ENCODE data around the gene PLPP6.
A peak's percentile ranks its signal among the peaks of the same experiment; 100 is the strongest.

The PLPP6 gene

GRCh38 chr9:4662108-4662988 lies at the start of gene PLPP6:
PLPP6 (plus strand) TSS chr9:4662294; CDS start chr9:4662376, 82 bp downstream.
- H3K36me3 Mint-ChIP-seq (ENCODE audit: insufficient read depth): peaks cover 21% of the 10 kb centered on the region
- peaks cover 63% of the 10 kb centered on the region for H3K4me1 Mint-ChIP-seq
- peak; percentile 55 to 57 for DNase-seq (ENCODE audit: low spot score in 2 of 2)
- peak within 1 kb of the TSS; percentile 97 for H3K27ac Mint-ChIP-seq (ENCODE audit: low read depth)
- no peaks in the 10 kb centered on the region for H3K9me3 Mint-ChIP-seq
- ATAC-seq (replicated peaks; ENCODE audit: extremely low read depth, poor library complexity, severe bottlenecking): peak; percentile 65
- H3K4me3 Mint-ChIP-seq: peak within 1 kb of the TSS; percentile 90
- H3K27me3 Mint-ChIP-seq: no peaks in the 10 kb centered on the region

GRCh38 chr9:4614627-4615026 lies 47.5 kb upstream of the PLPP6 start:
- Mint-ChIP-seq H3K4me1 (peaks cover 11% of the 10 kb centered on the region), H3K27me3 (no peaks in the 10 kb centered on the region), H3K4me3 (no peak overlapping the region), H3K9me3 (peaks cover 5% of the 10 kb centered on the region), H3K27ac (ENCODE audit: low read depth) (no peak overlapping the region), H3K36me3 (ENCODE audit: insufficient read depth) (peaks cover 2% of the 10 kb centered on the region)
- ATAC-seq (replicated peaks; ENCODE audit: extremely low read depth, poor library complexity, severe bottlenecking) (no peak), DNase-seq (ENCODE audit: low spot score in 2 of 2) (no peak)

GRCh38 chr9:4615251-4615650 lies 46.8 kb upstream of the PLPP6 start:
- H3K4me3 Mint-ChIP-seq: no peak overlapping the region

GRCh38 chr9:4615778-4616177 lies 46.3 kb upstream of the PLPP6 start:
- no peak for ATAC-seq (replicated peaks; ENCODE audit: extremely low read depth, poor library complexity, severe bottlenecking)
- H3K4me1 Mint-ChIP-seq: peaks cover 23% of the 10 kb centered on the region
- DNase-seq (ENCODE audit: low spot score in 2 of 2): no peak
- peaks cover 2% of the 10 kb centered on the region for H3K36me3 Mint-ChIP-seq (ENCODE audit: insufficient read depth)
- H3K4me3 Mint-ChIP-seq: no peak overlapping the region
- peaks cover 5% of the 10 kb centered on the region for H3K9me3 Mint-ChIP-seq
- no peak overlapping the region for H3K27ac Mint-ChIP-seq (ENCODE audit: low read depth)
- no peaks in the 10 kb centered on the region for H3K27me3 Mint-ChIP-seq

More at GRCh38 chr9:4615251-4615650, 46.8 kb upstream of the PLPP6 start:
- ATAC-seq (replicated peaks; ENCODE audit: extremely low read depth, poor library complexity, severe bottlenecking): no peak
- Mint-ChIP-seq H3K27ac (ENCODE audit: low read depth) (peak overlapping the region; percentile 27), H3K36me3 (ENCODE audit: insufficient read depth) (peaks cover 2% of the 10 kb centered on the region), H3K27me3 (no peaks in the 10 kb centered on the region), H3K9me3 (peaks cover 5% of the 10 kb centered on the region), H3K4me1 (peaks cover 18% of the 10 kb centered on the region)
- DNase-seq (ENCODE audit: low spot score in 2 of 2): no peak

GRCh38 chr9:4617752-4618151 lies 44.3 kb upstream of the PLPP6 start:
- no peaks in the 10 kb centered on the region for H3K9me3 Mint-ChIP-seq
- ATAC-seq (replicated peaks; ENCODE audit: extremely low read depth, poor library complexity, severe bottlenecking): no peak
- no peak overlapping the region for H3K27ac Mint-ChIP-seq (ENCODE audit: low read depth)
- no peaks in the 10 kb centered on the region for H3K27me3 Mint-ChIP-seq
- H3K4me3 Mint-ChIP-seq: no peak overlapping the region
- no peak for DNase-seq (ENCODE audit: low spot score in 2 of 2)
- peaks cover 24% of the 10 kb centered on the region for H3K4me1 Mint-ChIP-seq
- no peaks in the 10 kb centered on the region for H3K36me3 Mint-ChIP-seq (ENCODE audit: insufficient read depth)

GRCh38 chr9:4618700-4619099 lies 43.4 kb upstream of the PLPP6 start:
- Mint-ChIP-seq H3K27ac (ENCODE audit: low read depth) (no peak overlapping the region), H3K4me1 (peaks cover 24% of the 10 kb centered on the region), H3K9me3 (no peaks in the 10 kb centered on the region), H3K36me3 (ENCODE audit: insufficient read depth) (no peaks in the 10 kb centered on the region), H3K4me3 (no peak overlapping the region), H3K27me3 (no peaks in the 10 kb centered on the region)
- DNase-seq (ENCODE audit: low spot score in 2 of 2): no peak
- no peak for ATAC-seq (replicated peaks; ENCODE audit: extremely low read depth, poor library complexity, severe bottlenecking)

- no peaks in the 10 kb centered on the region for H3K27me3 Mint-ChIP-seq
- no peak for DNase-seq (ENCODE audit: low spot score in 2 of 2)
- no peak for ATAC-seq (replicated peaks; ENCODE audit: extremely low read depth, poor library complexity, severe bottlenecking)
- H3K4me1 Mint-ChIP-seq: peaks cover 21% of the 10 kb centered on the region
- H3K9me3 Mint-ChIP-seq: no peaks in the 10 kb centered on the region
- peak overlapping the region; percentile 3 for H3K4me3 Mint-ChIP-seq
- H3K27ac Mint-ChIP-seq (ENCODE audit: low read depth): peak overlapping the region; percentile 3
- peaks cover 2% of the 10 kb centered on the region for H3K36me3 Mint-ChIP-seq (ENCODE audit: insufficient read depth)
These were observed 41.9 kb upstream of the PLPP6 start for GRCh38 chr9:4620057-4620765.

GRCh38 chr9:4620881-4621555 lies 41.1 kb upstream of the PLPP6 start:
- no peaks in the 10 kb centered on the region for H3K9me3 Mint-ChIP-seq
- H3K27ac Mint-ChIP-seq (ENCODE audit: low read depth): no peak overlapping the region
- DNase-seq (ENCODE audit: low spot score in 2 of 2) (no peak), ATAC-seq (replicated peaks; ENCODE audit: extremely low read depth, poor library complexity, severe bottlenecking) (no peak)
- H3K27me3 Mint-ChIP-seq: no peaks in the 10 kb centered on the region
- H3K4me3 Mint-ChIP-seq: no peak overlapping the region
- peaks cover 15% of the 10 kb centered on the region for H3K4me1 Mint-ChIP-seq
- H3K36me3 Mint-ChIP-seq (ENCODE audit: insufficient read depth): peaks cover 2% of the 10 kb centered on the region

- no peaks in the 10 kb centered on the region for H3K27me3 Mint-ChIP-seq
- no peaks in the 10 kb centered on the region for H3K9me3 Mint-ChIP-seq
- peaks cover 15% of the 10 kb centered on the region for H3K4me1 Mint-ChIP-seq
- H3K4me3 Mint-ChIP-seq: no peak overlapping the region
- no peak for DNase-seq (ENCODE audit: low spot score in 2 of 2)
- peaks cover 2% of the 10 kb centered on the region for H3K36me3 Mint-ChIP-seq (ENCODE audit: insufficient read depth)
- no peak for ATAC-seq (replicated peaks; ENCODE audit: extremely low read depth, poor library complexity, severe bottlenecking)
- no peak overlapping the region for H3K27ac Mint-ChIP-seq (ENCODE audit: low read depth)
These were observed 40.1 kb upstream of the PLPP6 start for GRCh38 chr9:4622016-4622415.

- H3K4me3 Mint-ChIP-seq: no peak overlapping the region
These were observed 31.3 kb upstream of the PLPP6 start for GRCh38 chr9:4630836-4631235.

GRCh38 chr9:4638968-4639367 lies 23.1 kb upstream of the PLPP6 start:
- Mint-ChIP-seq H3K27ac (ENCODE audit: low read depth) (peak overlapping the region; percentile 39), H3K4me3 (no peak overlapping the region)
- ATAC-seq (replicated peaks; ENCODE audit: extremely low read depth, poor library complexity, severe bottlenecking): no peak

More at GRCh38 chr9:4630836-4631235, 31.3 kb upstream of the PLPP6 start:
- Mint-ChIP-seq H3K27me3 (no peaks in the 10 kb centered on the region), H3K27ac (ENCODE audit: low read depth) (peak overlapping the region; percentile 27), H3K36me3 (ENCODE audit: insufficient read depth) (peaks cover 3% of the 10 kb centered on the region), H3K4me1 (peaks cover 10% of the 10 kb centered on the region), H3K9me3 (no peaks in the 10 kb centered on the region)
- DNase-seq (ENCODE audit: low spot score in 2 of 2) (no peak), ATAC-seq (replicated peaks; ENCODE audit: extremely low read depth, poor library complexity, severe bottlenecking) (no peak)

GRCh38 chr9:4639420-4639819 lies 22.7 kb upstream of the PLPP6 start:
- H3K36me3 Mint-ChIP-seq (ENCODE audit: insufficient read depth): peaks cover under 1% of the 10 kb centered on the region
- H3K4me1 Mint-ChIP-seq: peaks cover 17% of the 10 kb centered on the region
- no peak for ATAC-seq (replicated peaks; ENCODE audit: extremely low read depth, poor library complexity, severe bottlenecking)
- DNase-seq (ENCODE audit: low spot score in 2 of 2): no peak
- no peaks in the 10 kb centered on the region for H3K27me3 Mint-ChIP-seq
- no peaks in the 10 kb centered on the region for H3K9me3 Mint-ChIP-seq
- peak overlapping the region; percentile 39 for H3K27ac Mint-ChIP-seq (ENCODE audit: low read depth)
- no peak overlapping the region for H3K4me3 Mint-ChIP-seq

More at GRCh38 chr9:4638968-4639367, 23.1 kb upstream of the PLPP6 start:
- H3K9me3 Mint-ChIP-seq: no peaks in the 10 kb centered on the region
- H3K4me1 Mint-ChIP-seq: peaks cover 16% of the 10 kb centered on the region
- H3K27me3 Mint-ChIP-seq: no peaks in the 10 kb centered on the region
- DNase-seq (ENCODE audit: low spot score in 2 of 2): no peak
- no peaks in the 10 kb centered on the region for H3K36me3 Mint-ChIP-seq (ENCODE audit: insufficient read depth)
